HCT116 (cell line): ENCODE results near the gene BICRA. TPM values are rescaled to one million over a fixed set of nuclear protein-coding genes. Genes with fewer than 3 reads are reported as not detected.

Source experiments
- ATAC-seq: fragments of 200-7000 bp; cut with Tn5 transposase; 2 replicates; pipeline ENCODE4 v1.9.1; 2020; ENCODE audit warnings: mild to moderate bottlenecking, moderate library complexity
- BruUV-seq: library from RNA; stranded (reverse); fragments of 400-500 nt; replicated peaks from 2 replicates; lab custom pipeline; 2021; lab: Mats Ljungman, UMichigan
- CTCF ChIA-PET: fragments of 300-600 bp; sonication (Branson Sonifier 250); formaldehyde crosslinking; loops from one replicate; lab custom pipeline; 2021; ENCODE audit warnings: antibody characterized with exemption; lab: Charles Lee
- POLR2A ChIA-PET: fragments of 300-600, 350-600 bp; sonication (Branson Sonifier 250); formaldehyde crosslinking; loops from one replicate; lab custom pipeline; 2021; ENCODE audit warnings: antibody characterized with exemption; lab: Charles Lee
- RAD21 ChIA-PET, 2 experiments: fragments of 300-600 bp; sonication (Branson Sonifier 250); formaldehyde crosslinking; loops; one replicate each; lab custom pipeline; 2023; ENCODE audit warnings: low total read pairs in 2 of 2; ENCODE audit not compliant: uncharacterized antibody in 2 of 2, unreplicated experiment in 2 of 2, low non-redundant PET in 1 of 2; lab: Charles Lee
- DNase-seq: peaks from one replicate; pipeline ENCODE4 v3.0.0-alpha.2; 2010; ENCODE audit warnings: low read depth, low spot score
- H2AFZ ChIP-seq: fragments of 200-600 bp; shearing (Covaris generic), sonication (generic); 2 replicates; pipeline ENCODE4 v1.6.1; 2017; ENCODE audit warnings: low read depth, mixed run types, mixed read lengths, antibody characterized with exemption, low read length; ENCODE audit not compliant: poor library complexity, severe bottlenecking
- H3K27ac ChIP-seq: 2 replicates; pipeline ENCODE4 v1.5.1; 2012; ENCODE audit warnings: low read depth, low read length
- H3K27me3 ChIP-seq: fragments of 200-600 bp; sonication (generic); 2 replicates; pipeline ENCODE4 v1.6.1; 2016; ENCODE audit warnings: mixed run types, low read length, mixed read lengths; ENCODE audit not compliant: insufficient read depth
- H3K36me3 ChIP-seq, 2 experiments: fragments of 200-500 bp in 1 of 2; fragments of 200-600 bp in 1 of 2; sonication (Bioruptor generic) in 1 of 2; sonication (generic) in 1 of 2; 2 replicates each; pipeline versions ENCODE4 v1.5.1 to v1.6.1; 2014 to 2016; ENCODE audit warnings: low read length in 2 of 2, inconsistent platforms in 1 of 2, mixed read lengths in 1 of 2, mixed run types in 1 of 2; ENCODE audit not compliant: insufficient read depth in 2 of 2, control insufficient read depth in 1 of 2
- H3K4me1 ChIP-seq, 2 experiments: fragments of 200-600 bp in 1 of 2; sonication (generic) in 1 of 2; 2 replicates each; pipeline versions ENCODE4 v1.5.1 to v1.6.1; 2012 to 2017; ENCODE audit warnings: low read length in 2 of 2, inconsistent platforms in 1 of 2, mild to moderate bottlenecking in 1 of 2, mixed read lengths in 1 of 2, mixed run types in 1 of 2, moderate library complexity in 1 of 2; ENCODE audit not compliant: insufficient read depth in 2 of 2, control insufficient read depth in 1 of 2
- H3K4me2 ChIP-seq: fragments of 200-600 bp; sonication (generic); 2 replicates; pipeline ENCODE4 v1.6.1; 2017; ENCODE audit warnings: mixed run types, low read length, mixed read lengths
- H3K4me3 ChIP-seq, 2 experiments: fragments of 200-600 bp in 1 of 2; sonication (generic) in 1 of 2; replicated peaks in 1 of 2; 2 replicates each; pipeline ENCODE4 v1.5.1; 2011 to 2016; ENCODE audit warnings: low read length in 2 of 2, control low read depth in 1 of 2, low read depth in 1 of 2, mild to moderate bottlenecking in 1 of 2, mixed read lengths in 1 of 2, mixed run types in 1 of 2
- H3K79me2 ChIP-seq: fragments of 200-600 bp; sonication (generic); 2 replicates; pipeline ENCODE4 v1.6.1; 2017; ENCODE audit warnings: mild to moderate bottlenecking, mixed run types, low read length, moderate library complexity, mixed read lengths; ENCODE audit not compliant: insufficient read depth
- H3K9ac ChIP-seq: fragments of 200-600 bp; sonication (generic); 2 replicates; pipeline ENCODE4 v1.6.1; 2016; ENCODE audit warnings: low read length, mixed read lengths
- H3K9me2 ChIP-seq: fragments of 200-600 bp; sonication (generic), shearing (Covaris generic); 2 replicates; pipeline ENCODE4 v1.6.1; 2017; ENCODE audit warnings: mixed run types, mild to moderate bottlenecking, moderate library complexity; ENCODE audit not compliant: insufficient read depth
- H3K9me3 ChIP-seq, 2 experiments: fragments of 200-500 bp in 1 of 2; fragments of 200-600 bp in 1 of 2; sonication (Bioruptor generic) in 1 of 2; sonication (generic) in 1 of 2; 2 replicates each; pipeline ENCODE4 v1.6.1; 2014 to 2017; ENCODE audit warnings: low read length in 2 of 2, mixed read lengths in 2 of 2, inconsistent platforms in 1 of 2, low read depth in 1 of 2, mild to moderate bottlenecking in 1 of 2, mixed run types in 1 of 2, moderate library complexity in 1 of 2; ENCODE audit not compliant: control insufficient read depth in 1 of 2, insufficient read depth in 1 of 2
- H4K20me1 ChIP-seq: fragments of 200-600 bp; sonication (generic), shearing (Covaris generic); 2 replicates; pipeline ENCODE4 v1.6.1; 2017; ENCODE audit warnings: mixed run types, mild to moderate bottlenecking, moderate library complexity; ENCODE audit not compliant: insufficient read depth
- CBX3 ChIP-seq: IDR thresholded peaks from 2 replicates; pipeline ENCODE4 v1.6.1; 2012; ENCODE audit warnings: low read depth
- REST ChIP-seq: IDR thresholded peaks from 2 replicates; pipeline ENCODE4 v1.6.1; 2012; ENCODE audit warnings: low read depth
- SP1 ChIP-seq: IDR thresholded peaks from 2 replicates; pipeline ENCODE4 v1.6.1; 2012; ENCODE audit warnings: low read depth
- ZBTB33 ChIP-seq: IDR thresholded peaks from 2 replicates; pipeline ENCODE4 v1.6.1; 2011; ENCODE audit warnings: mild to moderate bottlenecking, low read length, moderate library complexity; ENCODE audit not compliant: insufficient replicate concordance; ENCODE audit errors: extremely low read depth
- ZNF274 ChIP-seq: fragments of 200-500 bp; sonication (Bioruptor generic); IDR thresholded peaks from 2 replicates; pipeline ENCODE4 v1.6.1; 2014; ENCODE audit warnings: mild to moderate bottlenecking, low read depth, low read length, inconsistent platforms
- intact Hi-C: fragments of 100-400 bp; cut with micrococcal nuclease; formaldehyde crosslinking; loops from 2 replicates; pipeline ENCODE4 v1.10.0; 2022
- total RNA-seq: library from RNA; stranded (reverse); gene quantifications from one replicate; pipeline ENCODE4 v1.2.1, GENCODE V29; 2021; ENCODE audit not compliant: unreplicated experiment

BICRA gene
- total RNA-seq, 1 experiment from 2014 or later: 11.3 TPM

DNA sequence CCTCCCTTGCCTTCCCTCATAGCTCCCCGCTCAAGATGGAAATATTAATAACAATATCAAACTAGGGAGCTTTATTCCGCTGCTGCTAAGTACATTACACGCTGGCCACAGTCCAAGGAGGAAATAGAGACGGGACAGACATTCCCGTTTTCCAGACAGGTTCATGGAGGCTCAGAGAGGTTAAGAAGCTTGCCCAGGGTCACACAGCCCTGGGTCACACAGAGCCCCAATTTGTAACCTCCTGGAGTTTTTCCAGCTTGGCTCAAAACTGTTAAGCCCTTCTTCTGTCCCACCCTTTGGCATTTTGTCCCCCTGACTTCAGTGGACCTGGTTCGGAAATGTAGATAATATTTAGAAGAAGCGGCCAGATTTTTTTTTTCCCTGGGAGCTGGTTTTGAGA lies 2.0 kb downstream of the BICRA start:
- H3K36me3 ChIP-seq: no peaks in the 10 kb centered on the region
- intact Hi-C loops: no loop called here
- peak overlapping the region; percentile 72; the same call in 1 of the 2 replicates for H3K9ac ChIP-seq
- H4K20me1 ChIP-seq: no peaks in the 10 kb centered on the region
- no peak overlapping the region for H2AFZ ChIP-seq
- peak overlapping the region; percentile 73 to 84; a peak in 2 of 4 replicates for H3K4me3 ChIP-seq
- H3K79me2 ChIP-seq: peaks cover 64% of the 10 kb centered on the region
- H3K9me3 ChIP-seq: no peaks in the 10 kb centered on the region
- CTCF ChIA-PET: no interaction called here
- H3K27me3 ChIP-seq: no peaks in the 10 kb centered on the region
- RAD21 ChIA-PET: interaction anchor here in 1 of 2 experiments (0.9 kb wide), 1 partner anchor 10 kb away, joined by 4 read pairs; no protein-coding TSS in a partner anchor
- H3K4me2 ChIP-seq: peak overlapping the region; percentile 85
- ATAC-seq: no peak
- H3K27ac ChIP-seq: peak overlapping the region; percentile 44; the same call in 1 of the 2 replicates
- TF ChIP-seq SP1 (no peak), ZBTB33 (no peak), ZNF274 (no peak), REST (no peak), CBX3 (no peak)
- POLR2A ChIA-PET: interaction anchor here (0.5 to 1.5 kb wide), 3 partner anchors 10 to 788 kb away, joined by 3 to 10 read pairs (median 3); no protein-coding TSS in a partner anchor
- peaks cover 10 to 20% of the 10 kb centered on the region in 2 experiments for H3K4me1 ChIP-seq
- DNase-seq: no peak
- TSS peak; percentile 47 for BruUV-seq
- H3K9me2 ChIP-seq: no peaks in the 10 kb centered on the region
